Activated naive CD8-positive, alpha-beta T cell treated with anti-CD3 and anti-CD28 coated beads, Interleukin-2, amount 10 ng/mL, durations not matched to agents 7 days and 5 days (primary cell): ENCODE data around the gene CXCL1. TPM values are rescaled to one million over a fixed set of nuclear protein-coding genes. Genes with fewer than 3 reads are reported as not detected.

Experiments
- ATAC-seq: fragments of 150-1000 bp; cut with Tn5 transposase; one replicate; pipeline ENCODE4 v1.10.0; 2021; ENCODE audit warnings: low read depth, moderate library complexity
- POLR2A ChIA-PET: fragments of 350-600 bp; sonication (Branson Sonifier 250); formaldehyde crosslinking; loops from one replicate; lab custom pipeline; 2021; ENCODE audit warnings: antibody characterized with exemption; lab: Charles Lee
- DNase-seq: peaks from one replicate; pipeline ENCODE4 v3.0.0; 2021
- H3K27ac Mint-ChIP-seq: one replicate; pipeline ENCODE4 v1.8.0; 2022; ENCODE audit warnings: mild to moderate bottlenecking, mixed read lengths
- H3K27me3 Mint-ChIP-seq: one replicate; pipeline ENCODE4 v1.8.0; 2022; ENCODE audit warnings: mild to moderate bottlenecking, moderate library complexity, mixed read lengths
- H3K36me3 Mint-ChIP-seq: one replicate; pipeline ENCODE4 v1.8.0; 2021; ENCODE audit warnings: mild to moderate bottlenecking, mixed read lengths
- H3K4me1 Mint-ChIP-seq: one replicate; pipeline ENCODE4 v1.8.0; 2021; ENCODE audit warnings: mixed read lengths
- H3K4me3 Mint-ChIP-seq: one replicate; pipeline ENCODE4 v1.8.0; 2022; ENCODE audit warnings: mild to moderate bottlenecking, moderate library complexity, mixed read lengths
- H3K9me3 Mint-ChIP-seq: one replicate; pipeline ENCODE4 v1.8.0; 2021; ENCODE audit warnings: mixed read lengths
- total RNA-seq, 2 experiments: library from RNA; stranded (reverse); gene quantifications; one replicate each; pipeline ENCODE4 v1.2.3, GENCODE V29; 2021

Gene CXCL1
- total RNA-seq, 2 experiments from 2014 or later, result not detected

DNA sequence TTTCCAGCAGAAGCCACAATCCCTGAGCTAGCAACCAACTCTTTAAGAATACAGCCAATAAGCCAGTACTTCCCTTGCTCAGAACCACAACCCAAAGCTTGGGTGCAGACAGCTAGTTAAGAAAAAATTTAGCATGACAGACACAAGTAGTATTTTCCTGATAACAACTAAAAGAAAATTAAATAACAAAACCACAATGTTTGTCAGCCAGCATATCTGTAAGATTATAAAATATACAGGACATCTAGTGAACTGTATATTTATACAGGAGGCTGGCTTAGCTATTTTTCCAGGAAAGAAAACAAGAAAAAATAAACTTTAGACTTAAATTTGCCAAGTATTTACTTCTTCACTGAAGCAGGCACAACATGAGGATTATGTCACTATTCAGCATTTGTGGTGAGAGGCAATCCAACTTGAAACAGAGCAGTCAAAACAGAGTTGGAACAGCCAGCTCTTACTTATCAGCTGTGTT is 9.5 kb upstream of the CXCL1 start:
- H3K36me3 Mint-ChIP-seq, result no peaks in the 10 kb centered on the region
- H3K4me3 Mint-ChIP-seq, result no peak overlapping the region
- H3K9me3 Mint-ChIP-seq, result no peaks in the 10 kb centered on the region
- DNase-seq (no peak), ATAC-seq (no peak)
- POLR2A ChIA-PET, result no interaction called here
- no peaks in the 10 kb centered on the region for H3K4me1 Mint-ChIP-seq
- no peak overlapping the region for H3K27ac Mint-ChIP-seq
- H3K27me3 Mint-ChIP-seq, result peaks cover 1% of the 10 kb centered on the region

DNA sequence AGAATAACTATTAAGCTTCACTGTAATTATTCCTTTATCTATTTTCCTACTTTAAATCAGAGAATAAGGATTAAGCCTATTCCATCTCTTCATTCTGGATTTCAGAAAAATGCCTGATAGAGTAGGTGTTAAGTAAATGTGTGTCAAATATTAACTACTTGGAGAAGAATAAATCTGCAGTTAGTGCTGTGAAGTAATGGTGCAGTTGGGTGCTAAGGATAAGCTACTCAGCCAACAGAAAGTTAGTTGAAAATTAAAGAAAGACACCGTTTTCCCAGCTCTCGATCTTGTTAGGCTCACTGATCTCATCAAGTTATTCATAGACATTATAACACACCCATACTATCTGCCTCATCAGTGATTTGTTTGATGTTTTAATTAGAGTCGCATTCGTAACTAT is 9.0 kb upstream of the CXCL1 start:
- POLR2A ChIA-PET, result no interaction called here
- no peak for ATAC-seq
- DNase-seq, result no peak
- Mint-ChIP-seq H3K36me3 (no peaks in the 10 kb centered on the region), H3K27ac (no peak overlapping the region), H3K4me1 (no peaks in the 10 kb centered on the region), H3K4me3 (no peak overlapping the region), H3K9me3 (no peaks in the 10 kb centered on the region), H3K27me3 (no peaks in the 10 kb centered on the region)

DNA sequence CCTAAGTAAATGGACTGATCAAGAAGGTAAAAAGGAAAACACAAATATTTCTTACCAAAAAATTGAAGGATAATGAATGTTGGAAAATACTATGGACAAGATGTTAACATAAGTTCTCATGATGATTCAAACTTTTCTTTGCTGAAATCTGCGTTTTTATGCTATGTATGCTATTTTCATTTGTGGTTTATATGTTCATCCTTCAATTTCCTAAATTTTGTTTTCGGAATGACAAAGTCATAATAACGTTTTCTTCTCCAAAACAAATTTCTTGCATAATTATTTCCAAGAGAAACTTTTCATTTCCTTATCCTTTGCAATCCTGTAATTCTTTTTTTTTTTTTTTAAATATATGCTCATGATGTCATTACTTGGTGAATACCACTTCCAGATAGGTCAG is 8.3 kb upstream of the CXCL1 start:
- Mint-ChIP-seq H3K4me1 (no peaks in the 10 kb centered on the region), H3K9me3 (no peaks in the 10 kb centered on the region), H3K4me3 (no peak overlapping the region), H3K27ac (no peak overlapping the region), H3K27me3 (no peaks in the 10 kb centered on the region), H3K36me3 (no peaks in the 10 kb centered on the region)
- ATAC-seq (no peak), DNase-seq (no peak)
- POLR2A ChIA-PET, result no interaction called here

DNA sequence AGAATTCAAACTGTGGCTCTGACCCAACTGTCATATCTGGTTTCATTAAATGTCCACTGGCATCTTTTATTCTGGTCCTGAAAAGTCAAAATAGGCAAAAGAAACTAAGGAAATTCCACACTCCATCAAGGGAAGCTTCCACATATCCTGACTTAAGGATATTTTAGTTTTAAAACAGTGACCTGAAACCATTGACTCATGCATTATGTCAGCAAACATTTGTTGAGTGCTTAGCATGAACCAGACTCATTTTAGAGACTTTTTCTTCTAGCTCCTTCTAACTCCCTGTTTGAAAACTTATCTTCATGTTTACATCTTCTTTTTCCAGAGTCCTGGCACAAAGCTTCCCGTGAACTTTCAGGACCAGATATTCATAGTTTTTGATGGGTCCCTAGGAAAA is 6.9 kb upstream of the CXCL1 start:
- ATAC-seq (no peak), DNase-seq (no peak)
- H3K36me3 Mint-ChIP-seq, result no peaks in the 10 kb centered on the region
- no peaks in the 10 kb centered on the region for H3K9me3 Mint-ChIP-seq
- no peaks in the 10 kb centered on the region for H3K4me1 Mint-ChIP-seq
- H3K27ac Mint-ChIP-seq, result no peak overlapping the region
- H3K4me3 Mint-ChIP-seq, result no peak overlapping the region
- H3K27me3 Mint-ChIP-seq, result no peaks in the 10 kb centered on the region
- POLR2A ChIA-PET, result no interaction called here

DNA sequence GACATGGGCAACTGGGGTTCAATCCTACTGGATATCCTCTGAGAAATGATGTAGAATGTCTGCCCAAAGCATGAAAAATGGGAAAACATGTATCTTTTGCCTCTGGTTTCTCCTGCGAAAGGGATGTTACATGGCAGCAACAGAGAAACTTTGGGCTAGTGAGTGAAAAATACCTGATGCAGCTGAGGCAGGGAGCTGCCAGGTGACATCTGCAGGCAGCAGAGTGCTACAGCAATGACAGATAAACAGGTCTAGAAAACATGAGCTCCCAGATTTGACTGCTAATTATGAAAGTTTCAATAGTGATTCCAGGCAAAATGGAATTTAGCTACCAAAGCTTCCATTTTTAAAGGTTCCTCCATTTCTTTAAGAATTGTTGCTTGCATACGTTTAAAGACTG is 4.8 kb upstream of the CXCL1 start:
- no peak for DNase-seq
- POLR2A ChIA-PET, result no interaction called here
- Mint-ChIP-seq H3K4me1 (no peaks in the 10 kb centered on the region), H3K27me3 (peaks cover 9% of the 10 kb centered on the region), H3K36me3 (no peaks in the 10 kb centered on the region), H3K4me3 (no peak overlapping the region), H3K9me3 (no peaks in the 10 kb centered on the region), H3K27ac (no peak overlapping the region)
- ATAC-seq, result no peak

DNA sequence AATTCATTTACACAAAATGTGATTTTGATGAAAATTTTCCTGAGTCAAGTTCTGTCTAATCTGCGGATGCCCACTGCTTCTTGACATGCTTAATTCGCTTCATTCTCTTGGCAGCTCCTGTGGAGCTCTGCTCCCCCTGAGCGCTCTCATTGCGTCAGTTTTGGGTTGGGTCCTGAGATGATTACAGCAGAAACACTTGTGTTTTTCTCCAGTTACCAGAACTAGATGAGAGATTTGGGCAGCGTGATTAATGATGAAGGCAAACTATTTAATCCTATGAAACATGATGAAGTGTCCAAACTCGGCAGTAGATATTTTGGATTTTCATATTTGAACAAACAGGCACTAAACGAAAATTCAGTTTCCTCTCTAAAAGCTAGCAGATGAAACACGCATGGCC is 4.2 kb upstream of the CXCL1 start:
- POLR2A ChIA-PET, result no interaction called here
- Mint-ChIP-seq H3K4me3 (no peak overlapping the region), H3K4me1 (no peaks in the 10 kb centered on the region), H3K9me3 (no peaks in the 10 kb centered on the region), H3K27me3 (peaks cover 14% of the 10 kb centered on the region), H3K27ac (no peak overlapping the region), H3K36me3 (no peaks in the 10 kb centered on the region)
- DNase-seq, result no peak
- no peak for ATAC-seq

DNA sequence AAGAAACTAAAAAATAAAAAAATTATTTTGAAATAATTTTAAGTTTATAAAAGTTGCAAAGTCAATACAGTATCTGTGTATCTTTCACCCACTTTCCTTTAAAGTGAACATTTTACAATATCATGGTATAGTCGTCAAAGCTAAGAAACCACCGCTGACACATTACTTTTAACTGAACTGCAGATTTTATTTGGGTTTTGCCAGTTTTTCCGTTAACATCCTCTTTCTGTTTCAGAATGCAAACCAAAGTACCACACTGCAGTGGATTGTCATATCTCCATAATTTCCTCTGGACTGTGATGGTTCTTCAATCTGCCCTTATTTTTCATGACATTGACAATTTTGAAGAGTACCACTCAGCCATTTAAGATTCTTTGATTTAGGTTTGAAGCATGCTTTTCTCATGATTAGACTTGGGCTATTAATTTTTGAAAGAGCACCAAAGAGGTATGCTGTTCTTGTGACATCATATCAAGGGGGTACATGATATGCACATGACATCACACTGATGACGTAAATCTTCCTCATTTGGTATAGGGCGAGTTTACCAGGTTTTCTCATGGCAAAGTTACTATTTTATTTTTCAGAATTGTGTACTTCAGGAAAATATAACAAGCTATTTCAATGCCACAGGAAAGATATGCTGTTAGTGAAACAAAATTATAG is 3.6 kb upstream of the CXCL1 start:
- no peaks in the 10 kb centered on the region for H3K36me3 Mint-ChIP-seq
- H3K4me1 Mint-ChIP-seq, result no peaks in the 10 kb centered on the region
- peaks cover 14% of the 10 kb centered on the region for H3K27me3 Mint-ChIP-seq
- H3K9me3 Mint-ChIP-seq, result no peaks in the 10 kb centered on the region
- no peak overlapping the region for H3K4me3 Mint-ChIP-seq
- POLR2A ChIA-PET, result no interaction called here
- no peak overlapping the region for H3K27ac Mint-ChIP-seq
- ATAC-seq (no peak), DNase-seq (no peak)

DNA sequence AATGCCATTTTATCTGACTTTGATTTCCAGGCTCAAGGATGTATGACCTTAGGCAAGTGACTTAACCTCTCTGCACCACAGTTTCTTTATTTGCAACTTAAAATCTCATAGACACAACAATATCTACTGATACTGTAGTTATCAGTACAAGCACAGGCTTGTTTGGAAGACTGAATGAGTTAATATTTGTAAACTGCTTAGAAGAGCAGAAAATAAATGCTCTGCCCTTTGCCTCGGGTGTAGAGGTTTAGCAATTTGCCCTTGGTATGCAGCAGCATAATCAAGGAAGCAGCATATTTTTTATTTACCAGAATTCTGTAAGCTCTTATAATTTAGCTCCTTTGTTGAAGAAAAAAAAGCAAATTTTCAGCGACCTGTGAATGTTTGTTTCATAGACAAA is 2.9 kb upstream of the CXCL1 start:
- ATAC-seq (no peak), DNase-seq (no peak)
- Mint-ChIP-seq H3K4me3 (no peak overlapping the region), H3K4me1 (no peaks in the 10 kb centered on the region), H3K36me3 (no peaks in the 10 kb centered on the region), H3K9me3 (no peaks in the 10 kb centered on the region), H3K27ac (no peak overlapping the region), H3K27me3 (peaks cover 14% of the 10 kb centered on the region)
- POLR2A ChIA-PET, result no interaction called here

DNA sequence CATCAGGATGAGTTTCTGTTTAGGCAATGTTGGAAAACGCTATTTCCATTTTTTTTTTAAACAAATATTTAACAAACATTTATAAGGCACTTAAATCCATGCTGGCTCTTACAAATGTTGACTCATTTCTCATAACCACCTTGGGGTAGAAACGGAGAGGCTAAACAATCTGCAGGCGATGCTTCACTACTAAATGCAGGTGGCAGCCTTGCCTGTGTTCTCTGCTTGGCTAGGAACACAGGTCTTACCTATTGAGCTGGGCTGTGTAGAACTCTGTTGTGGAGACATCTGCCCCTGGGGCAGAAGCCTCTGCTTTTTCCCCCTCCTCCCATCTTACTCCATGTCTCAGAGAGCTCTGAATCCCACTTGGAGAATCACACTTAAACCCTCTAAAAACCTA is 1.4 kb upstream of the CXCL1 start:
- H3K27ac Mint-ChIP-seq, result no peak overlapping the region
- H3K4me3 Mint-ChIP-seq, result no peak overlapping the region
- H3K4me1 Mint-ChIP-seq, result no peaks in the 10 kb centered on the region
- DNase-seq (no peak), ATAC-seq (no peak)
- no peaks in the 10 kb centered on the region for H3K9me3 Mint-ChIP-seq
- H3K36me3 Mint-ChIP-seq, result no peaks in the 10 kb centered on the region
- peaks cover 16% of the 10 kb centered on the region for H3K27me3 Mint-ChIP-seq
- POLR2A ChIA-PET, result no interaction called here

DNA sequence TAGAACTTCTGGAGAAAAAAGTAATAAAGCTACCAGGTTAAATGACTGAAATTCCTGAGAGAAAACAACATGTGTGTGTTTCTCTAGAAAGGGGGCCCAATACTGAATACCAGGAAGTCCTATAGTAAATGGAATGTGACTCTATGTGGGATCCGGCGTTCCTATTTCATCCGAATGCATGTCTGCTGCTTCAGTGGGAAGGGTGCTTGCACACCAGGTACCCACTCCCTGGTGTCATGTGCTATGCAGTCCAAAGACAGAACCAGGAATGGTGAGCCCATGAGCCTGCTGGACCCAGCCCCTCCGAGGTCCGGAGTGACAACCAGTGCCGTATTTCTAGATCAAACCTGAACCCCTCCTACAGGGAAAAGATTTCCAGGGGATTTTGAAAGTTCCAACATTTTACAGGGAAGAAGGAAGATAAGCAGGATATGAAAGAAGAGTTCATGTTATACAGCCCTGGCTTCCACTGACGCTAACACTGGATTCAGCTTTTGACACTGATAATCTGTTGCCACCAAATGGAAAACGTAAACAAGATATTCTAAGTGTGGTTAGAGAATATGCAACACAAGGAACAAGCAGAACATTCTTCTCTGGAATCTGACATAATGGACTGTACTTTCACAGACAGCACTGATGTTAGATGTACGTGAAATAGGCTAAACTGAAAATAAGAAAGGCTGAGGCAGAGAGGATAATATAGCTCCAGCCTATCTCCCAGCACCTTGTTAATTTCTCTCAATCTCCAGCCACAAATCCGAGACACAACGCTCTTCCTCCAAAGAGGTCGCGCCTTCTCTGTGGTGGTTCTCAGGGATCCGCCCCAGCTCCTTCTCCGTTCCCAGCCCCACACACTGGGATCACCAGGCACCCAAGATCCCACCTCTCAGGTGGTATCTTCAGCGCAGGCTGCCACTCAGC is 725 bp upstream of the CXCL1 start:
- H3K4me1 Mint-ChIP-seq, result no peaks in the 10 kb centered on the region
- no peak overlapping the region for H3K4me3 Mint-ChIP-seq

DNA sequence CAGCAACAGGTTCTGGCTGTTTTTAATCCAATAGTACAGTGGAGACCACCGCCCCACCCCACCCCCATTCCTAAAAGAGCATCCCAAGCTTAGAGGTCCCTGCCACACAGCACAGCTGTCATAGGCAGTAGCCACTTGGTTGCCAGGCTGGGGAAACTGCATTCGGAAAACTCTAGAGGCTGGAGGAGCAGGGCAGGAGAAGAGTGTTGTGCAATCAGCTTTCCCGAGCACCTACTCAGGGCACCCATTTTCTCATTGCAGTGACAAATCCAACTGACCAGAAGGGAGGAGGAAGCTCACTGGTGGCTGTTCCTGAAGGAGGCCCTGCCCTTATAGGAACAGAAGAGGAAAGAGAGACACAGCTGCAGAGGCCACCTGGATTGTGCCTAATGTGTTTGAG is 1.1 kb downstream of the CXCL1 start:
- ATAC-seq, result no peak
- POLR2A ChIA-PET, result no interaction called here
- no peaks in the 10 kb centered on the region for H3K4me1 Mint-ChIP-seq
- no peaks in the 10 kb centered on the region for H3K36me3 Mint-ChIP-seq
- peaks cover 16% of the 10 kb centered on the region for H3K27me3 Mint-ChIP-seq
- no peak for DNase-seq
- H3K27ac Mint-ChIP-seq, result no peak overlapping the region
- H3K4me3 Mint-ChIP-seq, result no peak overlapping the region
- H3K9me3 Mint-ChIP-seq, result no peaks in the 10 kb centered on the region

More for the DNA sequence above, 725 bp upstream of the CXCL1 start:
- Mint-ChIP-seq H3K36me3 (no peaks in the 10 kb centered on the region), H3K27me3 (peaks cover 16% of the 10 kb centered on the region), H3K9me3 (no peaks in the 10 kb centered on the region), H3K27ac (no peak overlapping the region)
- ATAC-seq (no peak), DNase-seq (no peak)
- POLR2A ChIA-PET, result no interaction called here

DNA sequence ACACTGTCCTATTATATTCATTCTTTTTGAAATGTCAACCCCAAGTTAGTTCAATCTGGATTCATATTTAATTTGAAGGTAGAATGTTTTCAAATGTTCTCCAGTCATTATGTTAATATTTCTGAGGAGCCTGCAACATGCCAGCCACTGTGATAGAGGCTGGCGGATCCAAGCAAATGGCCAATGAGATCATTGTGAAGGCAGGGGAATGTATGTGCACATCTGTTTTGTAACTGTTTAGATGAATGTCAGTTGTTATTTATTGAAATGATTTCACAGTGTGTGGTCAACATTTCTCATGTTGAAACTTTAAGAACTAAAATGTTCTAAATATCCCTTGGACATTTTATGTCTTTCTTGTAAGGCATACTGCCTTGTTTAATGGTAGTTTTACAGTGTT is 1.6 kb downstream of the CXCL1 start:
- H3K4me3 Mint-ChIP-seq, result no peak overlapping the region
- no peaks in the 10 kb centered on the region for H3K36me3 Mint-ChIP-seq
- H3K27me3 Mint-ChIP-seq, result peaks cover 16% of the 10 kb centered on the region
- POLR2A ChIA-PET, result no interaction called here
- H3K9me3 Mint-ChIP-seq, result no peaks in the 10 kb centered on the region
- H3K4me1 Mint-ChIP-seq, result no peaks in the 10 kb centered on the region
- H3K27ac Mint-ChIP-seq, result no peak overlapping the region
- DNase-seq, result no peak
- ATAC-seq, result no peak

DNA sequence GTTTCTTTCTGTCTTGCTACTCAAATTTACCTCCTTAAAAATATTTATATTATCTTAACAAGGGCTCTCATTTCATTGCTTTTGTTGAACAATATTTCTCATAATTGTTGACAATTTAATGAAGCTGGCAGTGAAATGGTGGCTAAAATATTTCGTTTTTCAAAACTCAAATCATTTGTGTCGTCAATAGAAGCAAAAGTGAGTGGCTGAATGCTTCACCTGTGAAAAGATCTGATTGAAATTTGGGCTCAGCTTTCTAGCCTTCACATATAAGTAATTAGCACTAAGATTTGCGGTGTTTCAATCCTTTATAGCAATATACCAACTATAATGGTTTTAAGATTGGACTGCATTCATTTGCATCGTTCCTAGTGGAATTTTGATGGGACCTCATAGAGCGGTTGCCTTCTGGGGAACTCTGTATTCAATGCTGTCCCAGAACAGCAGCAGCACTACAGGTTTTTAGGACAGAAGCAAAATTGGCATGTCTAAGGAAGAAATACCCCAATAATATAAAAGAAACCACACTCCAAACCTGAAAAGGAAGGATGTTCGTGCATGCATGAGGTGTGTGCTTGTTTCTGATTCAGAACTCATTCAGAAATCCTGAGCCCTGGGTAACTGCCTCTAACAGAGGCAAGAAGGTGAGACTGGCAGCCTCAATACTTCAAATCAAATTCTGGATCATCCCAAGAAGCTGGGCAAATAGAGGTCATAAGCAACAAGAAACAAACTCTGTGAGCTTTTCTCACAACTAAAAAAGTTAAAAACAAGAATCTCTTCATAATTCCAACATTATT is 2.5 kb downstream of the CXCL1 start:
- Mint-ChIP-seq H3K9me3 (no peaks in the 10 kb centered on the region), H3K27me3 (peaks cover 16% of the 10 kb centered on the region), H3K4me3 (no peak overlapping the region), H3K4me1 (no peaks in the 10 kb centered on the region), H3K36me3 (no peaks in the 10 kb centered on the region), H3K27ac (no peak overlapping the region)
- POLR2A ChIA-PET, result no interaction called here
- DNase-seq (no peak), ATAC-seq (no peak)
